ENCODE results near the gene RPAP3. TPM values are rescaled to one million over a fixed set of nuclear protein-coding genes. Genes with fewer than 3 reads are reported as not detected.

RPAP3 gene
- total RNA-seq, 2 donors from 2014 or later: 41.7 to 53.9 TPM

Other genes with a start within 250 kb of the RPAP3 start
- gene ENDOU, start 19.5 kb upstream of the RPAP3 start, total RNA-seq: not detected
- gene RAPGEF3, start 52.9 kb upstream of the RPAP3 start, total RNA-seq: 1 to 10 TPM; 1.1 to 2.7 TPM
- 1 to 10 TPM; 5.2 to 7.4 TPM for gene SLC48A1, start 67.2 kb upstream of the RPAP3 start, total RNA-seq
- 100 to 1,000 TPM; 285 to 334 TPM for gene HDAC7, start 113.9 kb upstream of the RPAP3 start, total RNA-seq
- 100 to 1,000 TPM in 1 of 2 donors, 10 to 100 TPM in 1; 92.4 to 133 TPM for gene VDR, start 199.0 kb upstream of the RPAP3 start, total RNA-seq

Data from activated naive CD4-positive, alpha-beta T cell treated with anti-CD3 and anti-CD28 coated beads, Interleukin-2, amount 50 U/mL, for 72 hours (primary cell).